NCI-H748 (cell line): ENCODE results near the gene RNF217.
"Not testable (repeated sequence)": the region's sequence is repeated elsewhere in the genome, so short reads cannot be mapped to it uniquely, and the experiment has no call there.

Experiments
- DNase-seq: peaks from one replicate; lab custom pipeline; 2025; ENCODE audit not compliant: unreplicated experiment; lab: John Stamatoyannopoulos, UW

RNF217 gene

GRCh38 chr6:125123051-125123450, 160.8 kb downstream of the RNF217 start:
- no peak for DNase-seq

- DNase-seq = no peak
These were observed 161.3 kb downstream of the RNF217 start for GRCh38 chr6:125123468-125124048.

GRCh38 chr6:125124049-125124669, 161.9 kb downstream of the RNF217 start:
- no peak for DNase-seq

GRCh38 chr6:125125856-125126255, 163.6 kb downstream of the RNF217 start:
- DNase-seq = not testable (repeated sequence)

GRCh38 chr6:125129354-125129753, 167.1 kb downstream of the RNF217 start:
- no peak for DNase-seq

- DNase-seq = no peak
These were observed 169.8 kb downstream of the RNF217 start for GRCh38 chr6:125132058-125132457.

GRCh38 chr6:125136378-125136777, 174.1 kb downstream of the RNF217 start:
- DNase-seq = no peak

- no peak for DNase-seq
These were observed 175.8 kb downstream of the RNF217 start for GRCh38 chr6:125138083-125138482.

- DNase-seq = no peak
These were observed 178.6 kb downstream of the RNF217 start for GRCh38 chr6:125140808-125141207.
